BLaER1 treated with 17β-estradiol and CSF1 and Interleukin-3, amounts not matched to agents 10 nM and 100 nM (cell line): ENCODE results near the gene CHD9NB.
"Not testable (repeated sequence)": the region's sequence is repeated elsewhere in the genome, so short reads cannot be mapped to it uniquely, and the experiment has no call there.

Source experiments
- H3K27ac ChIP-seq, 11 experiments: shearing (Covaris generic); formaldehyde crosslinking; 2 replicates each; pipeline ENCODE4 v1.8.1; 2022
- H3K27me3 ChIP-seq, 11 experiments: shearing (Covaris generic); formaldehyde crosslinking; 2 replicates each; pipeline ENCODE4 v1.8.1; 2022
- H3K36me3 ChIP-seq, 11 experiments: shearing (Covaris generic); formaldehyde crosslinking; 2 replicates each; pipeline ENCODE4 v1.8.1; 2022
- H3K4me1 ChIP-seq, 10 experiments: shearing (Covaris generic); formaldehyde crosslinking; 2 replicates each; pipeline ENCODE4 v1.8.1; 2022
- H3K4me2 ChIP-seq, 11 experiments: shearing (Covaris generic); formaldehyde crosslinking; 2 replicates each; pipeline ENCODE4 v1.8.1; 2022
- H3K4me3 ChIP-seq, 10 experiments: shearing (Covaris generic); formaldehyde crosslinking; 2 replicates each; pipeline ENCODE4 v1.8.1; 2022
- H3K9ac ChIP-seq, 11 experiments: shearing (Covaris generic); formaldehyde crosslinking; 2 replicates each; pipeline ENCODE4 v1.8.1; 2022
- H3K9me3 ChIP-seq, 11 experiments: shearing (Covaris generic); formaldehyde crosslinking; replicated peaks in 1 of 11; 2 replicates each; pipeline ENCODE4 v1.8.1; 2022
- H4K20me1 ChIP-seq, 11 experiments: shearing (Covaris generic); formaldehyde crosslinking; 2 replicates each; pipeline ENCODE4 v1.8.1; 2022
- Cebpa-rat ChIP-seq, 11 experiments: shearing (Covaris generic); IDR thresholded peaks; 2 replicates each; pipeline ENCODE4 v1.8.1; 2022

Gene CHD9NB

GRCh38 chr16:53040788-53041187 lies 11.9 kb downstream of the CHD9NB start:
- H3K27ac ChIP-seq: peak overlapping the region in 7 of 11 experiments; percentile 57 to 88 (median 75); a peak in 13 of 22 replicates
- H3K4me3 ChIP-seq: 0 out of 20 replicates have a peak overlapping the region, but pooled peaks of 2 of the 10 experiments have one; percentile 3 to 9
- TF ChIP-seq Cebpa-rat (IDR thresholded peaks at IDR 0.05): no peak
- H3K4me1 ChIP-seq: peaks cover 25 to 42% (median 34%) of the 10 kb centered on the region in 10 experiments
- H3K9me3 ChIP-seq: peaks cover 0 to 5% (median 0%) of the 10 kb centered on the region in 11 experiments; a peak in 1 of 22 replicates
- no peaks in the 10 kb centered on the region for H3K36me3 ChIP-seq
- peak overlapping the region; percentile 64 to 92 (median 76) for H3K4me2 ChIP-seq
- H3K27me3 ChIP-seq: no peaks in the 10 kb centered on the region
- no peaks in the 10 kb centered on the region for H4K20me1 ChIP-seq
- H3K9ac ChIP-seq: peak overlapping the region in 6 of 11 experiments; percentile 19 to 74 (median 60); a peak in 9 of 22 replicates

GRCh38 chr16:53036711-53037110 lies 16.0 kb downstream of the CHD9NB start:
- not testable (repeated sequence) for H4K20me1 ChIP-seq, H3K27ac ChIP-seq, H3K27me3 ChIP-seq, H3K4me2 ChIP-seq, H3K4me3 ChIP-seq, H3K9ac ChIP-seq, H3K36me3 ChIP-seq
- Histone ChIP-seq H3K4me1 (peaks cover 11 to 20% (median 14%) of the 10 kb centered on the region in 10 experiments), H3K9me3 (peaks cover 16 to 33% (median 24%) of the 10 kb centered on the region in 11 experiments)

- H3K9ac ChIP-seq: no peak overlapping the region
- no peak overlapping the region for H3K4me3 ChIP-seq
- TF ChIP-seq Cebpa-rat (IDR thresholded peaks at IDR 0.05): no peak
- H3K36me3 ChIP-seq: 0 out of 22 replicates have a peak, but pooled peaks cover 0 to 3% (median 0%) of the 10 kb centered on the region in 11 experiments
- peaks cover 4 to 13% (median 8%) of the 10 kb centered on the region in 10 experiments for H3K4me1 ChIP-seq
- no peaks in the 10 kb centered on the region for H4K20me1 ChIP-seq
- no peak overlapping the region for H3K4me2 ChIP-seq
- H3K9me3 ChIP-seq: peaks cover 16 to 33% (median 24%) of the 10 kb centered on the region in 11 experiments
- no peak overlapping the region for H3K27ac ChIP-seq
- H3K27me3 ChIP-seq: no peaks in the 10 kb centered on the region
Measured at GRCh38 chr16:53036066-53036465, 16.6 kb downstream of the CHD9NB start.

GRCh38 chr16:53035176-53035942 lies 17.3 kb downstream of the CHD9NB start:
- Histone ChIP-seq H3K27ac (no peak overlapping the region), H4K20me1 (no peaks in the 10 kb centered on the region), H3K4me2 (no peak overlapping the region), H3K36me3 (0 out of 22 replicates have a peak, but pooled peaks cover 0 to 3% (median 0%) of the 10 kb centered on the region in 11 experiments), H3K4me3 (no peak overlapping the region), H3K9ac (no peak overlapping the region), H3K4me1 (peaks cover 0 to 8% (median under 1%) of the 10 kb centered on the region in 10 experiments; a peak in 10 of 20 replicates), H3K9me3 (peaks cover 16 to 33% (median 24%) of the 10 kb centered on the region in 11 experiments), H3K27me3 (no peaks in the 10 kb centered on the region)
- no peak for TF ChIP-seq Cebpa-rat (IDR thresholded peaks at IDR 0.05)

GRCh38 chr16:53034306-53034705 lies 18.4 kb downstream of the CHD9NB start:
- H3K27ac ChIP-seq: no peak overlapping the region
- H3K27me3 ChIP-seq: no peaks in the 10 kb centered on the region
- H3K9ac ChIP-seq: no peak overlapping the region
- H3K4me3 ChIP-seq: no peak overlapping the region
- H3K9me3 ChIP-seq: peaks cover 16 to 31% (median 24%) of the 10 kb centered on the region in 11 experiments
- no peak for TF ChIP-seq Cebpa-rat (IDR thresholded peaks at IDR 0.05)
- no peak overlapping the region for H3K4me2 ChIP-seq
- no peaks in the 10 kb centered on the region for H4K20me1 ChIP-seq
- peaks cover 0 to 8% (median 0%) of the 10 kb centered on the region in 10 experiments; a peak in 4 of 20 replicates for H3K4me1 ChIP-seq
- H3K36me3 ChIP-seq: 0 out of 22 replicates have a peak, but pooled peaks cover 0 to 3% (median 0%) of the 10 kb centered on the region in 11 experiments

GRCh38 chr16:53031323-53031942 lies 21.3 kb downstream of the CHD9NB start:
- Histone ChIP-seq H3K4me3 (no peak overlapping the region), H3K9ac (no peak overlapping the region)
- TF ChIP-seq Cebpa-rat (IDR thresholded peaks at IDR 0.05): no peak

GRCh38 chr16:53029971-53030370 lies 22.7 kb downstream of the CHD9NB start:
- Histone ChIP-seq H3K4me1 (no peaks in the 10 kb centered on the region), H3K36me3 (0 out of 22 replicates have a peak, but pooled peaks cover 0 to 3% (median 0%) of the 10 kb centered on the region in 11 experiments), H3K4me2 (no peak overlapping the region), H4K20me1 (no peaks in the 10 kb centered on the region), H3K27me3 (no peaks in the 10 kb centered on the region), H3K9me3 (peaks cover 16 to 23% (median 21%) of the 10 kb centered on the region in 11 experiments), H3K4me3 (no peak overlapping the region), H3K9ac (no peak overlapping the region), H3K27ac (no peak overlapping the region)
- no peak for TF ChIP-seq Cebpa-rat (IDR thresholded peaks at IDR 0.05)

More at GRCh38 chr16:53031323-53031942, 21.3 kb downstream of the CHD9NB start:
- no peak overlapping the region for H3K4me2 ChIP-seq
- H3K4me1 ChIP-seq: no peaks in the 10 kb centered on the region
- H3K27me3 ChIP-seq: no peaks in the 10 kb centered on the region
- no peak overlapping the region for H3K27ac ChIP-seq
- H4K20me1 ChIP-seq: no peaks in the 10 kb centered on the region
- 0 out of 22 replicates have a peak, but pooled peaks cover 0 to 3% (median 0%) of the 10 kb centered on the region in 11 experiments for H3K36me3 ChIP-seq
- peaks cover 16 to 31% (median 24%) of the 10 kb centered on the region in 11 experiments for H3K9me3 ChIP-seq

GRCh38 chr16:53024045-53024444 lies 28.7 kb downstream of the CHD9NB start:
- H3K4me3 ChIP-seq: no peak overlapping the region

GRCh38 chr16:53022374-53022773 lies 30.3 kb downstream of the CHD9NB start:
- no peaks in the 10 kb centered on the region for H3K9me3 ChIP-seq
- H4K20me1 ChIP-seq: no peaks in the 10 kb centered on the region
- H3K4me2 ChIP-seq: no peak overlapping the region
- TF ChIP-seq Cebpa-rat (IDR thresholded peaks at IDR 0.05): no peak
- no peak overlapping the region for H3K9ac ChIP-seq
- no peaks in the 10 kb centered on the region for H3K27me3 ChIP-seq
- H3K4me1 ChIP-seq: peaks cover 0 to 21% (median 4%) of the 10 kb centered on the region in 10 experiments; a peak in 8 of 20 replicates
- no peak overlapping the region for H3K4me3 ChIP-seq
- no peak overlapping the region for H3K27ac ChIP-seq
- H3K36me3 ChIP-seq: no peaks in the 10 kb centered on the region

More at GRCh38 chr16:53024045-53024444, 28.7 kb downstream of the CHD9NB start:
- no peak for TF ChIP-seq Cebpa-rat (IDR thresholded peaks at IDR 0.05)
- no peaks in the 10 kb centered on the region for H3K36me3 ChIP-seq
- no peaks in the 10 kb centered on the region for H4K20me1 ChIP-seq
- H3K27me3 ChIP-seq: no peaks in the 10 kb centered on the region
- H3K9me3 ChIP-seq: no peaks in the 10 kb centered on the region
- H3K27ac ChIP-seq: peak overlapping the region in 2 of 11 experiments; percentile 46 to 63; a peak in 3 of 22 replicates
- peaks cover 0 to 21% (median 4%) of the 10 kb centered on the region in 10 experiments; a peak in 8 of 20 replicates for H3K4me1 ChIP-seq
- peak overlapping the region in 5 of 11 experiments; percentile 23 to 50 (median 44); a peak in 7 of 22 replicates for H3K4me2 ChIP-seq
- no peak overlapping the region for H3K9ac ChIP-seq
